ENCODE measurements around the gene A1CF. TPM values are rescaled to one million over a fixed set of nuclear protein-coding genes. Genes with fewer than 3 reads are reported as not detected.

The A1CF gene
- total and polyA plus RNA-seq, 2 experiments from 2014 or later, result 0.05 TPM; not detected in 1

GRCh38 chr10:50861370-50861769, 24.1 kb downstream of the A1CF start:
- Mint-ChIP-seq H3K9me3 (no peaks in the 10 kb centered on the region), H3K4me1 (peaks cover 14% of the 10 kb centered on the region), H3K27ac (no peak overlapping the region), H3K4me3 (no peak overlapping the region), H3K36me3 (ENCODE audit: low read depth) (no peaks in the 10 kb centered on the region), H3K27me3 (ENCODE audit: insufficient read depth, low read depth, poor library complexity) (peaks cover 4% of the 10 kb centered on the region)
- Histone ChIP-seq H2AFZ (no peak overlapping the region), H3K4me3 (no peak overlapping the region), H3K27ac (ENCODE audit: low read depth) (no peak overlapping the region), H4K20me1 (replicated peaks; ENCODE audit: insufficient read depth) (no peaks in the 10 kb centered on the region), H3K9me2 (ENCODE audit: insufficient read depth) (no peaks in the 10 kb centered on the region), H3K36me3 (ENCODE audit: insufficient read depth) (no peaks in the 10 kb centered on the region), H3K27me3 (ENCODE audit: insufficient read depth) (no peaks in the 10 kb centered on the region), H3F3A (replicated peaks; ENCODE audit: low read depth) (no peaks in the 10 kb centered on the region), H3K4me1 (ENCODE audit: insufficient read depth) (peaks cover 10% of the 10 kb centered on the region; the same call in 1 of the 2 replicates), H3K79me2 (replicated peaks; ENCODE audit: insufficient read depth) (no peaks in the 10 kb centered on the region), H3K4me2 (no peak overlapping the region)
- TF ChIP-seq CTCF (conservative IDR thresholded peaks at IDR 0.05; ENCODE audit: low read depth in 2 of 2) (no peak), JUNB (IDR thresholded peaks at IDR 0.05; ENCODE audit: unreplicated experiment) (no peak), EZH2 (IDR thresholded peaks at IDR 0.05; ENCODE audit: low read depth, unreplicated experiment) (no peak), POLR2AphosphoS5 (IDR thresholded peaks at IDR 0.05; ENCODE audit: low read depth) (no peak), STAT1 (IDR thresholded peaks at IDR 0.05; ENCODE audit: unreplicated experiment) (no peak), CREB1 (CRISPR knock-in tag; IDR thresholded peaks at IDR 0.05; ENCODE audit: low read depth) (no peak), EZH2phosphoT487 (IDR thresholded peaks at IDR 0.05; ENCODE audit: unreplicated experiment) (no peak), ZNF462 (CRISPR knock-in tag; IDR thresholded peaks at IDR 0.05) (no peak), NANOG (IDR thresholded peaks at IDR 0.05; ENCODE audit: borderline replicate concordance) (no peak), REST (IDR thresholded peaks at IDR 0.05; ENCODE audit: unreplicated experiment) (no peak), ETS1 (IDR thresholded peaks at IDR 0.05) (no peak)
- no peak for DNase-seq (ENCODE audit: low spot score)
- ATAC-seq, result no peak
